ENCODE results near the gene TBC1D5.

Gene TBC1D5

GRCh38 chr3:17195856-17196604 is 546.4 kb downstream of the TBC1D5 start:
- no peak for DNase-seq

DNA sequence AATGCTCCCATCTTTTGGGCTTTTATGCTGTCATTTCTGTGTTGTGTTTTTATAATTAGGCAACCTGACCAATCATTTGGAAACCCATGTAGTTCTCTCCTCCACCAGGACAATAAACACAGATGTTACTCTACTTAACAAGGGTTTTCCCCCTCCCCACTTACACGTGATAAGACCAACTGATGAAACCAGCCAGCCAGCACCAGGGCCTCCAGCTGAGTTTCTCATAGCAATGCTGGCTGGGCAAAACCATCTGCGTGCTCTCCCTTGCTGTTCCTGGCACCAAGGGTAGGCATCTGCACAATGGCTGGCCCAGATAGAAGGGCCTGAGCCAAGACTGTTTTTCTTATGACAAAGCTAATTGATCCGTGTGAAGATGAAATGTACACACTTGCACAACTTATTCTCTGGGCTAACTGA is 547.2 kb downstream of the TBC1D5 start:
- DNase-seq = no peak

GRCh38 chr3:17194116-17194515 is 548.3 kb downstream of the TBC1D5 start:
- DNase-seq = no peak

GRCh38 chr3:17192995-17193394 is 549.4 kb downstream of the TBC1D5 start:
- DNase-seq = no peak

GRCh38 chr3:17190353-17191078 is 551.9 kb downstream of the TBC1D5 start:
- DNase-seq = no peak

DNA sequence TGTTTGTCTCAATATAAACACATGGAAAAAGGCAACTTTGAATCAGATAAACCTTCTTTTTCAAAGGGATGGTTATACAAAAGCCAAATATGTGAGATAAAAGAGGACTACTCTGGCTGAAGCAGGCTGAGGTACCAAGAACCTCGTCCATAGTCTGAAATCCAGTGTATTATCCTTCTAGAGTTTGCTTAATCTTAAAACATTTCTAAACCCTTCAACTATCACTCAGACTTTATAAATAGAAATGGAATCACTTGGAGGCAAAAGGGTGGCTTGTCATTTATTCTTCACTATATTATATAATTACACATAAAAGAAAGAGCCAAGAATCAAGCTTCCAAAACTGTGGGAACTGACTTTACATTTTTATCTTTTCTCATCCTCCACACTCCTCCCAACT is 554.1 kb downstream of the TBC1D5 start:
- no peak for DNase-seq

DNA sequence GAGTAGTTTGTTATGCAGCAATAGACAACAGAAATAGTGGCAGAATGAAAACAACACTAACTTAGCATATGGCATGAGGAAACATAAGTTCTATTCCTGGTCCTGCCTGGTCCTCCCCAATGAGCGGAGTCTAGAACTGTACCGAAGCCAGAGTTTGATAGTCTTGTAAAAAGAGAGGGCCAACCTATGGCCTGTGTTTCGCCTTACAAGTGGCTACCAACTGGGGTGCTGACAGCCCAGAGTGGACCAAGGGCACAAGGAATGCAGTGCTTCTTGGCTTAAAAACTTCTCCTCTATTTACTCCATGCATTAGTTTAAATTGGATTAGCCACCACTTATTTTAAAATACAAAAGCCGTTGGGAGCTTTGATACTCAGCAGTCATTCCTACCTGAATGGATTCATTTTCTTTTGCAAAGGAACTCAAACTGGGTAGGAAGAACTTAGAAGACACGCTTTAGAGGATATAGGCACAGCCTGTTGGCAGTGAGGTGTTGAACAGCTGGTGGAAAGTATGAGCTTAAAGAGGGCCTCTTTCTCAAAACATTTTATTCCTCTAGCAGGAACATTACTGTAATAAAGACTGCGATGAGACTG is 554.7 kb downstream of the TBC1D5 start:
- DNase-seq = no peak

DNA sequence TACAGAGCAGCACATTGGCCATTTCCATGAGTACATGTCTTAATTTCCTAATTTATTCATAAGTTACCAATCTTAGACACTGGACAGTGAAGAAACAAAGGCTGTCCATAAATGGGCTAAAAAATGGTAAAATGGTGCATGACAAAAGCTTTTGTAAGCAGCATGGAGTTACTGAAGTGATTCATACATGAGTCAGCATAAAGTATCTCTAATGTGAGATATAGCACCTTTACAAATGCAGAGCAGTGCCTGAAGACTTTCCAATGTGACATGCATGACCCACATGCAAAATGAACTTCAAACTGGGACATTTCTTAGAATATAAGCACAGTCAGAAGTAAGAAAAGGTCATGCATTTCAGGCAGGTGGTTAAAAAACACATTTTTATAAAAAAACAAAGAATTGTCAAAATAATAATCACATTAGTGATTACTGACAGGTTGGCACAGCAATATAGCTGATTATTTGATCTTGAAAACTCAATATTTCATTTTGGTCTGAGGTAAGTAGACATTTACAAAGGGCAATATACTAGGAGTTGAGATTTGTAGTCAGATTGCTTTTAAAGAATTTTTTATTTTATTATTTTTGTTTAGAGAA is 558.4 kb downstream of the TBC1D5 start:
- DNase-seq = no peak

DNA sequence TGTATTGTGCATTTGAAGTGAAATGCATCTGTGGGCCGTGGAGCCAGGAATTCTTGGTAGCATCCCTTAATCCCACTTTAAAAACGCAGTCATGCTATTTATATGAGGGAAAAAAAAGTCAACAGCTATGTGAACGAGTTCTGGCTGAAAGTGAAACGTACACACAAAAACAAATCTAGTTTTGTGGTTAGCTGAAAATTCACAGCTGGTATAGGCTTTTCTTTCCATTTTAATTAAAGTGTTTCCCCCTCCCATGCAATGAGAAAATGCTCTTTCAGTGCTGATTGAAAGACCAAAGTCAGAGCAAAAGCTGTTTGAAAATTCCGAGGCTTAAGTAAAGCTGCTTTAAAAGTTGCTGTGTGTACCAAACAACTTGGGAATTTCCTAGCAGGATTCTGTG is 560.3 kb downstream of the TBC1D5 start:
- no peak for DNase-seq

GRCh38 chr3:17181413-17181907 is 561.0 kb downstream of the TBC1D5 start:
- DNase-seq = no peak

- DNase-seq = peak; percentile 21
Observed at GRCh38 chr3:17179381-17180205, 562.8 kb downstream of the TBC1D5 start.

DNA sequence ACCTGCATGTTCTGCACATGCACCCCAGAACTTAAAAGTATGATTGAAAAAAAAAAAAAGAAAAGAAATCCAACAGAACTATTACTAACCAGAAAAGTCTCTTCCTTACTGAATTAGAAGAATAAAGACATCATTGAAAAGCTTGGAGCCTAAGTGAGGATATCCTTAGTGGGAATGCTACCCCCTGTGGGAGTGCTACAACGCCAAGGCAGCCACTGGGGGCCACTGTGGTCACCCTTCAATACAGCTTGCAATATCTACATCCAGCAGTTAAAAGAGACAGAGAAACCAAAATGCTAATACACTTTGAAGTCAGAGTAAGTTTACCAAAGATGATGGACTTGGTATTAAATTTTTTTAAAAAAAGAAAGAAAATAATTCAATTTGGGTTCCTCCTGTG is 565.7 kb downstream of the TBC1D5 start:
- no peak for DNase-seq

- no peak for DNase-seq
Observed at GRCh38 chr3:17175187-17175807, 567.1 kb downstream of the TBC1D5 start.

DNA sequence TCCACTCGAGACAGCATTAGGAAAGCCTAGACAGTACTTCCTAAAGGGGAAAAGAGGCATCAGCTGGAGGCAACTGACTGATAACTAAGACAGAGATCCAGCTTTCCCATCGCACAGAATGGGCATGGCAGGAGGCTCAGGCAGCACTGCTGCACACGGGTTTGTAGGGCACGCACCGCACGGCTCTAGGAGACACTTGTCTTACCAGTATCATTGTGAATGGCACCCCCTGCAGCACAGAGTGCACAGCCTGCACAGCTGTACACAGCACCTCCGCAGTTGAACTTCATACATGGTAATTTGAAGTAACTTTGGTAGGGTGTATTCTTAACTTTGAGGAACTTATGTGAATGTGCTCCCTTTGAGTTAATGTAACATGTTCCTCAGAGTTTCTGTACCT is 576.1 kb downstream of the TBC1D5 start:
- no peak for DNase-seq

DNA sequence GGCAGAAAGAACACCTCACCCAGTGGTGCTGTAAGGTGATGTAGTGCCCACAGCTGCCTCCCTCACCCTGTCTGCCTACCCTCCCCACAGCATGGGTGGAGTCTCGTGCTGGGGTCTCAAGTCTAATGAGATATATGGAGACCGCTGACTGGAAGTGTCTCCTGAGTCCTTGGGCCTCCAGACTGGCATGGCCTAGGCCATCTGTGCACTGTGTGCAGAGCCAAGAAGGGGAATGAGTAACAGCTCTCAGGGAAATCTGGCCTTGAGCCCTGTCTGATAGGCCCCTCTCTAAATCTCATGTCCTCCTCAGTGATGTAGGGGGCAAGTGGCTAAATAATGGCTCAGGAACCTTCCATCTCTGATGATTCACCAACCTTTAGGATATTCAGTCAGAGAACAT is 580.3 kb downstream of the TBC1D5 start:
- DNase-seq = no peak

DNA sequence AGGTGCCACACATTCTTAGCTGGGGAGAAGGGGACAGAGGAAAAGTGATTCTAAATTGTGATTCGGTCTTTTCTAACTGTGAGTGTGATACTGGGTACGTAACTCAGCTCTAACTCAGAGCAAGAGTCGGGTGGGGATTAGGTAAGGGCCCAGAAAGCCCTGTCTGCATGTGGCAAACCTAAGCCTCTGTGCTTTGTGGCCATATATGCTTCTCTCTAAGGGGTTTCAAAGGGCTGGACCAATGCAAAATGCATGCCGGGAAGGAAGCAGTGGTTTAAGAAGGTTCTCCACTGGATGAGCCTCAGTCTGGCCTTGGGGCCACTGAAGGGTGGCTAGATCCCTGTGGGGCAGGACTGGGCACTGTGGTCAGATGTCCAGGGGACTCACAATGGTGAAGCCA is 581.8 kb downstream of the TBC1D5 start:
- no peak for DNase-seq

GRCh38 chr3:17158941-17159682 is 583.3 kb downstream of the TBC1D5 start:
- no peak for DNase-seq

DNA sequence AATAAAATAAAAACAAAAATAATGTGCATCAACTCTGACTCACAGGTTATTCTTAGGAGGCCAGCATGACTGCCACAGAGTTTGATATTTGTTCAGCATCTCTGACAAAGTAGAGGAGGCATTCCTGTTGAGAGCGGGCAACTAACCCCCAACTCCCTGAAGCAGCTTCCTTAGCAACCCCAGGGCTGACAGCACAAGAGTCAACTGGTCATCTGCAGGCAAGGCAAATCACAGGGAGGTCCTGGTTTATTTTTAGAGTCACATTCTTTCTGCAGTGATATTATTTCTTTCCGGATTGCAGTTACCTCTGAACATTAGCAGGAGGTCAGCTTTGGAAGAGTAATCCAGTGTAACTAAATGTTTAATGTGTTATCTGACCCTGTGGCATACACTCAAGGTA is 584.7 kb downstream of the TBC1D5 start:
- DNase-seq = no peak

- no peak for DNase-seq
Observed at GRCh38 chr3:17156864-17157263, 585.6 kb downstream of the TBC1D5 start.

DNA sequence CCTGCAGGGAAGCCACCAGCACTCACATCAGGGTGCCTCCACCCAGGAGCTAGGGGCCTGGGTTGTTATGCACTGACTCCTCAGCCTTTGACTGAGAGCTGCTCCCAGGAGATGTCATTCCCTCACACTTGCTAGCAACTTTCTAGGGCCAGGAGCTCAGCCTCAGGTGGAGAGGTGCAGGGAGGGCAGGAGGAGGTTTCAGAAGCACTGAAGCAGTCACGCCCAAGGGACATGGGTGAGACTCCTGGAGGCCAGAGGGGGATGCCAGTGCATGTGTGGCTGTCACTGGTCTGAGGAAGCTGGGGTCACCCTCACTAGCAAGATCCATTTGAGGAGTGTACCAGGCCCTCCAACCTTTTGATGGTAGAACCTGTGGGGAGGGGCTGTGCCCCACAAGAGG is 586.5 kb downstream of the TBC1D5 start:
- DNase-seq = no peak

DNA sequence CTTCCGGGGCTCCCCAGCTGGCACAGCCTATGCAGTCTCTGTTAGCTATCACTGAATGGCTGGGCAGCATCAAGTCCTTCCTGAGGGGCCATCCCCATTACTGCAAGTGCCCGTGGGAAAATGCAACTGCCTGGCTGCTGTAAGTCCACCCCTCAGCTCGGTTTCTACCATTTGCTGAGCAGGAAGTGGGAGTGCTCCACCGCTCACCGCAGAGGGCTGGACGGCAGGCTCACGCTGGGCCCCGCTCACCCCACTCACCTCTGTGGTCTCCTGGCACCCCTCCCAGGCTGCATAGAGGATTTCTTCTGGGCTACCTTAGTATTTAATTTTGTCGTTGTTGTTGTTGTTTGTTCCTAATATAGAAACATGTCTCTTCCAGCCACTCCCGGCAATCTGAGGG is 587.5 kb downstream of the TBC1D5 start:
- DNase-seq = no peak

Measured in NCI-H2029 treated with DMSO at 0.1 percent for 48 hours (cell line).